GM19455 (cell line): Measurements from ENCODE around the gene HABP2.

Experiments
- ATAC-seq: cut with Tn5 transposase; IDR thresholded peaks from one replicate; pipeline ENCODE4 v1.9.1; 2021; ENCODE audit not compliant: unreplicated experiment

Gene HABP2

GRCh38 chr10:113525713-113526112, 27.1 kb upstream of the HABP2 start:
- no peak for ATAC-seq

- no peak for ATAC-seq
These were observed 25.5 kb upstream of the HABP2 start for GRCh38 chr10:113527211-113527906.

DNA sequence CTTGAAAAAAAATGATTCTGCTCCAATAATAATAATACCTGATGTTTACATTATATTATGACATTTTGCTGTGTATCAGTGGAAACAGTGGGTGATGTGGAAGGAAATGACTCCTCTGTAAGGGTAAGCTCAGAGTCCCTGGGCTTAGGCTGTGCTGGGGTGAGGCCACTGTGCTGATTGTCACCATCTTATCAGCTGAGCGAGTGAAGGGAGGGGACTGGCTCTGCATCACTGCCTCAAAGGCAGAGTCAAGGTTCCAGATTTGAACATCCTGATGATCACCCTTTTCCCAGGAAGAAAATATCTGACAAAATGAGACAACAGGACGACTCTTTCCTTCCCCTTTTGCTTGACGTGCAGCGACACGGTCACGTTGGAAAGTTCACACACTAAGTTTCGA, 24.0 kb upstream of the HABP2 start:
- no peak for ATAC-seq

GRCh38 chr10:113529575-113529974, 23.3 kb upstream of the HABP2 start:
- ATAC-seq, result no peak

GRCh38 chr10:113530476-113530875, 22.4 kb upstream of the HABP2 start:
- ATAC-seq, result no peak

DNA sequence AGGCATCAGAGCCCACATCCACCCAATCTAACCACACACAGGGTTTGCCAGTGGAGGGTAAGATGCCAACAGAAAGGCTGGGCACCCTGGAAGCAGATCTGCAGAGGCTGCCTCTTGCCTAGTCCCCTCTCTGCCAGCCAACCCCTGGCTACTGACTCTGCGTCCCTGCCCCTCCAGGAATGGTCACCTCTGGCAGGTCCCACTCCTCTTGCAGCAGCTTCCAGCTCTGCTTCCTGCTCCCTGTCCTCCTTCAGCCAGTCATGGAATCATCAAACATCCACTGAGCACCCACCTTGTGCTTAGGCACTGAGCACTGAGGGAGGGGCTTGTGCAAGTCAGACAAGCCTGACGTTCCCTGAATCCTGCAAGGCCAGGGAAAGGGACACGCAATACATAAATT, 20.1 kb upstream of the HABP2 start:
- no peak for ATAC-seq

GRCh38 chr10:113533801-113534200, 19.1 kb upstream of the HABP2 start:
- no peak for ATAC-seq

DNA sequence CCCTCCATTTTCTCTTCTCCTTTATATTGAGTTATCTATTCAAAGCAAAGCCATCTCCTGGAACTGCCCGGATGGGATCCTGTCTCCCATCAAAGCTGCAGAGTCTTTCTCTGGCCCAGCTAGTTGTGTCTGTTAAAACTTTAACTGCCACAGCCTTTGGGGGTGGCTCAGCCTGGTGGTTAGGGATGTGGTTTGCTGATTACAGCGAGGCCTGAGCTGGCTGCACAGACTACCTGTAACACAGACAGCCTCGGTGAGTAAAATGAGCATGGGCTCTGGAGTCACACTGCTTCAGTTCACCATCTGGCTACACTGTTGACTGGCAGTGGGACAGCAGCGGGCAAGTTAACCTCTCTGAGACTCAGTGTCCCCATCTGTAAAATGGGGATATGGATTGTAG, 18.4 kb upstream of the HABP2 start:
- no peak for ATAC-seq

- ATAC-seq, result no peak
These were observed 15.2 kb upstream of the HABP2 start for GRCh38 chr10:113537672-113538071.

DNA sequence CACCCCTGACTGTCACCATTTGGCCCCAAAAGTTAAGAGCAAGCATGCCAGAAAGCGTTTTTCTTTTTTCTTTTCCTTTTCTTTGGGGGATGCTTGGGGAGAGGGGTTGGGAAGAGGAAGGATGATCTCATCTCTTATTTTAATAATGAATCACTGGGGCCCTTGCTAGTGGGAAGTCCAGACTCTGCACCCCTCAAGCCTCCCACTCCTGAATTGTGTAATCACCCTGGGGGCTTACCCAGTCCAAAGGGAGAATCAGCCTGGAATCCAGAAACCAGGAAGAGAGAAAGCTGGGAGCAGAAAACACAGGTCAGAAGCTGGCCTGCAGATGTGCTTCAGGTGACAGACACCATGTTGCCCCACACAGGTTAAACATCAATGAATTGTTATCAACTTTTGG, 14.7 kb upstream of the HABP2 start:
- no peak for ATAC-seq

- no peak for ATAC-seq
These were observed 13.1 kb upstream of the HABP2 start for GRCh38 chr10:113539789-113540188.

- ATAC-seq, result no peak
These were observed 11.9 kb upstream of the HABP2 start for GRCh38 chr10:113540845-113541548.

GRCh38 chr10:113541549-113541927, 11.3 kb upstream of the HABP2 start:
- ATAC-seq, result no peak

GRCh38 chr10:113543107-113543955, 9.5 kb upstream of the HABP2 start:
- no peak for ATAC-seq

- ATAC-seq, result no peak
These were observed 8.5 kb upstream of the HABP2 start for GRCh38 chr10:113544392-113544791.

- ATAC-seq, result no peak
These were observed 5.4 kb upstream of the HABP2 start for GRCh38 chr10:113547426-113547825.

DNA sequence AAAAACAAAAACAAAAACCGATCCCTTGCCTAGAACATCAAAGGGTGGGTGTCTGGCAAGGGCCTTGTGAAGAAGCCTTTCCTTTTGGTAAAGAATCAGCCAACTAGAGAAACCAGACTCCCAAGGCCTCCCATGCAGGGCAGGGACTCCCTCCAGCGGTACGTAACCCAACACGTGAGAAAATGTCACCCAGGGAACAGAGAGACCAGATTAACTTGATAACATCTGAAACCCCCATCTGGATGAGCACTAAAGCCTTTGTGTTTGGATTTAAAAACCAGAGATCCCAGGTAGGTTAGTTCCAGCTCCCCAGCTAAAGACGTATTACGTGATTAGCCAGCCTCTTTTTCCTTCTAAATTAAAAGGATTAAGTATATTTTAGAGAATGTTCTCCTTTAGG, 3.0 kb upstream of the HABP2 start:
- no peak for ATAC-seq

DNA sequence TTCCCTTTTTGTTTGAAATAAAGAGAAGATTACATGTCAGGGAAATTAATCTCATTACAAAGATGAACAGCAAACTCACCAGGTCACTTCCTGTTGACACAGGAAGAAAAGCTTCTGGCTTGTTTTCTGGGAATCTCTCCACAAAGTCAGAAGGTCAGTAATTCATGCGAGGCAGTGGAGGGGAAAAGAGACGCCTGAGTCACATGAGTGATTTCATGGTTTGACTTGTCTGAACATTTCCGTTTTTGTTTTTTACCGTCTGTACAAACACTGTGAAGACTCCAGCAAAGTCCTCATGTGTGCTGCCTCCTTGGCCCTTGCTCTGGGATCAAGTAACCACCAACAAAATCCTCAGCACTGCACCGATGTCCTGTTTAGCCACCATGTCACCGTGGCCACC, 2.5 kb upstream of the HABP2 start:
- ATAC-seq, result no peak

- no peak for ATAC-seq
These were observed 839 bp upstream of the HABP2 start for GRCh38 chr10:113552014-113552413.

DNA sequence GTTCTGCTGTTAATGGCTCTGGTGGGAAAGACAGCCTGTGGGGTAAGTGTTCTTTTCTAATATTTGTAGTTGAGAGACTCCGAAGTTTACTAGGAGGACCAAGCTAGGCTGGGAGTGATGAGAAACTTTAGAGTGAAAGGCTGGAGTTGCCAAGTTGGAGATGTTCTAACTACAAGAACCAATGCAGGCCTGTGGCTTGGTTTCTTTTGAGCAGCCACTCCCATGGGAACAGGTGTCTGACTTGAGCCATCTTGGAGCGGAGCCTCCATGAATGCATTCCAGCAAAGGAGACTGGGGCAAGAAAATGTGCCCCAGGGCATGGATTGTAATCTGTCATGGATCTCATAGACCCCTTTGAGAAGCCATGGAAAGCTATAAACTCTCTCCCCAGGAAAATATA, 296 bp downstream of the HABP2 start:
- ATAC-seq, result no peak

GRCh38 chr10:113554214-113554613, 1.4 kb downstream of the HABP2 start:
- ATAC-seq, result no peak

DNA sequence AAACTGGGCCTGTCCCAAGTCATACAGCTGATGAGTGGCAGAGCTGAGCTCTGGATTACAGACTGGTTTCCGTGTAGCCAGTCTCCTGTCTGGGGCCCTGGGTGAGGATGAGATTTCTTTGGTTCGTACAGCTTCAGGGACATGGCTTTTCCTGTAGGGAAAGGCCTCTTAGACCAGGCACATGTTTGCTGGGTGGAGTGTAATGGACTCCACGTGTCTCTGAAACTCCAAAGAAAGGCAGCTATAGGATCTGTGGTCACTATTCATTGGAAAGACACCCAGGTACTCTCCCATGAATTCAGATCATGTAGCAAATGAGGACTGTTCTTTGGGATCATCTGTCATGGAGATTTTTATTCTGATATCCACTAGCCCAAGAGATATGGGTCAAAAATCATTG, 2.4 kb downstream of the HABP2 start:
- no peak for ATAC-seq
